ENCODE measurements around the gene PLXNA3.

The PLXNA3 gene

DNA sequence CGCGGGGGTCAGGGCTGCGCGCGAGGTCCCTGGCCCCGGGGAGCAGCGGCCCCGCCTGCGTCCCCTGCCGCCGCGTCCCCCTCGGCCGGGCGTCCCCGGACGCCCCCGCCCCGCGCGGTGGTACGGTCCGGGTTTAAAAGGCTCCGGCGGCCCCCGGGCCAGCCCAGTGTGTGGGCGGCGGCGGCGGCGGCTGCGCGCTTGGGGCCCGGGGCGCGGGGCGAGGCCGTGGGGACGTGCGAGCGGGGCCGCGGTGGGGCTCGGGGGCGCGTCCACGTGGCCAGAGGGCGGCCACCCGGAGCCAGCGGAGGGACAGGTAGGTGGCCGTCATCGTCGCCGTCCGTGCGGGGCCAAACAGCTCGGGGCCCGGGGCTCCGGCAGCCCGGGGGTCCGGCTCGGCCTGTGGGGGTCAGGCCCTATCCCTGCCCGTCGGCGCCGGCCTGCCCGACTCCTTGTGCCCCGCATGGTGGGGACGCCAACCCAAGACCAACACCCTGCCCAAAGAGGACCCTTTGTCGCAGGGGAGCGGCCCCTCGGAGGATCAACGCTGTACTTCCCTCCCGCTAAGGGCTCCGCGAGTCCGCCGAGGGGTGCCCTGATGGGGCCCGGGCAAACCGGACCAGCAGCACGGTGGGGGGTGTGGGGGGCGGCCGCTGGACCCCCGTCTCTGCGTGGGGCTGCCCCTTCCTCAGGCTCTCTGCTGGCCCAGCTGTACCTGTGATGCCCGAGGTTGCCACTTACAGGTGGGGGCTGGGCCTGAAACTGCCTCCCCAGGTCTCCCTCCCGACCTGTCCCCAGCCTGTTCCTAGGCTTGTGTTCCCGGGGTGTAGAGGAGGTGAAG, at the start of gene PLXNA3:
PLXNA3 (plus strand) TSS at position 166 of the 838 bp plus-strand sequence. CDS start 1,903 bp downstream, outside the sequence.
- peak; percentile 44 for DNase-seq

DNA sequence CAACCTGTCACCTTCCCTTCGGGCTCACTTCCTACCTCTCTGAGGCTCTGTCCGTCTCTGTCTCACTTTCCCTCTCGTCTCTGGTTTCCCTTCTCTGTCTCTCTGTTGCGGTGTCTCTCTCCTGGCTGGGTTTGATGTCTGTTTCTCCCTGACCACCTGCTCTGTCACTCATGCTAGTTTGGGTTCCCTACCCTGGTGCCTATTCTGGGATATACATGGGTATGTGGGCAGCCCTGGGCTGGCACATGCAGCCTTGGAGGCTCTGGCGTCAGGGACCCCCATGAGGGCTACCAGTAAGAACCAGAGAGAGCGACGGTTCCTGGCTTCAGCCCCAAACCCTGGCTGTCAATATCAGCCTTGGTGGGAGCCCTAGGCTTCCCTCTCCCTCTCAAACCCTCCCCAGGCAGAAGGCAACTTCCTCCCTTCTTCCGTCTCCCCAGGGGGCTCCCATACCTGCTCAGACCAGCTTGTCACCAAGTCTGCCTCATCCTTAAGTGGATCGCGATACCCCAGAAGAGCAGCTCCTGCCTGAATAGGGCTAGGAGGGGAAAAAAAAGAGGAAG, 49.3 kb upstream of the PLXNA3 start:
- no peak for DNase-seq

DNA sequence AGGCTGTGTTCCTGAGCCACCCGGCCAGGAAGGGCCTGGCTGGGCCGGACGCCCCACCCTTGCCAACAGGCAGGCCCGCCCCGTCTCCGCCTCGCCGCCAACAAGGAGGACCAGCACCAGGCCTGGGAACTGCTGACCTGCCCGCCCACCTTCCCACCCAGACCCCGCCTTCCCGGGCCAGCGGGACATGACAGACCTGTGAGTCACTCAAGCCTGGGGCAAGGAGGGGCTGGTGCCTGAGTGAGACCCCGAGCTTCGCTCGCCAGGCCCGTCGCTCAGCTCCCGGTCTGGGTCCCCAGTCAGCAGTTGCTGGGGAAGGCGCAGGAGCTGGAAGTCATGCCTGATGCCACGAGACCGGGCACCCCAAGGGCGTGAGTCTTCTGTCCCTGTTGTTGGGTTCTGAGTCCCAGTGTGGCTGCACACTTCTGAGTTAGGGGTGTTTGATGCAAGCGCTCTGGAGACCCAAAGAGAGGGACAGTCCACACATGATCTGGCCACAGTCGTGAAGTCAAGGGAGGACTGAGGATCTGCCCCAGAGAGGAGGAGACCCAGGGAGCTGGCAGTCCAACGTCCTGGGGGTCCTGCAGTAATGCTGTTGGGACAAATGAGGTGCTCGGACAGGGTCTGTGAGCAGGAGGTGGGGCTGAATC, 48.7 kb upstream of the PLXNA3 start, which contains the start of gene DNASE1L1:
DNASE1L1 (minus strand) TSS at position 33 of the 650 bp plus-strand sequence. CDS start 3,686 bp downstream, outside the sequence.
- no peak for DNase-seq

DNA sequence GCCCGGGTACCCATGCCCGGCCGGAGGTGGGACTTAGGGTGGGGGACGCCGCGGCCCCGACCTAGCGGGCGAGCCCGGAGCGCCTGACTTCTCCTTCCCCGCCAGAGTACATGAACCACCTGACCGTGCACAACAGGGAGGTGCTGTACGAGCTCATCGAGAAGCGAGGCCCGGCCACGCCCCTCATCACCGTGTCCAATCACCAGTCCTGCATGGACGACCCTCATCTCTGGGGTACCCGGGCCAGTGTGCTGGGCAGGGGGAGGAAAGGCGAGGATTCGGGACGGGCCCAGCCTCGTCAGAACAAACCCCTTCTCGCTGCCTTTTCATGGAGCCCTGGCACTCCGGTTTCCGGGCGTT, 46.1 kb upstream of the PLXNA3 start:
- DNase-seq = peak; percentile 69

DNA sequence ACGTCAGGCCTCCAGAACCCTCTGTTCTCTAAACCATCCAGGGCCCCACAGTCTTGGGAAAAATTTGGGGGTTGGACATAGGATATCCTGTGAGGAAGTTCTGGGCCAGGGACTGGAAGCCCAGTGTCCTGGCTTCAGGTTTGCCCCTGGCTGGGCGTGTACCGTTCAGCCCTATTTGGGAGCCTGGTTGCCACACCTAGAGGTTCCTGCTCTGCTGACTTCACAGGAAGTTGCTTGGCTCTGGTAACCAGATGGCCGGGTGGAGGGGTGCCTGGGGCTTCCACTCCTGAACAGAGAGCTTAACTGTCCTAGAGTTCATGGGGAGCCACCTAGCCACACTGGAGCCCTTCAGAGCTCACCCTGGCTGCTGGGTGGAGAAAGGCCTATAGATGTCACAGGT, 45.6 kb upstream of the PLXNA3 start:
- DNase-seq = no peak

DNA sequence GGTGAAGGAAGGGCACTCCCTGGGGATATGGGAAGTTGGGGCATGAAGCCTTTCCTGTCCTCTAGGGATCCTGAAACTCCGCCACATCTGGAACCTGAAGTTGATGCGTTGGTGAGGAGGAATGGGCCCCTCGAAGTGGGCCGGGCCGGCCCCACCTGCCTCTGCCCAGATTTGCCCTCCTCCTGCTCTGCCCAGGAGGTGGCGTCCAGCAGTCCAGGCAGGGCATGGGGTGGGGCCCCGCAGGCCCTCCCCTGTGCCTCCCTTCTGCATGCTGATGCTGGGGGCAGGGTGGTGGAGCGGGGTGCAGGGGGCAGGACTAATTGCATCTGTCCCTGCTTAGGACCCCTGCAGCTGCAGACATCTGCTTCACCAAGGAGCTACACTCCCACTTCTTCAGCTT, 44.9 kb upstream of the PLXNA3 start:
- no peak for DNase-seq

DNA sequence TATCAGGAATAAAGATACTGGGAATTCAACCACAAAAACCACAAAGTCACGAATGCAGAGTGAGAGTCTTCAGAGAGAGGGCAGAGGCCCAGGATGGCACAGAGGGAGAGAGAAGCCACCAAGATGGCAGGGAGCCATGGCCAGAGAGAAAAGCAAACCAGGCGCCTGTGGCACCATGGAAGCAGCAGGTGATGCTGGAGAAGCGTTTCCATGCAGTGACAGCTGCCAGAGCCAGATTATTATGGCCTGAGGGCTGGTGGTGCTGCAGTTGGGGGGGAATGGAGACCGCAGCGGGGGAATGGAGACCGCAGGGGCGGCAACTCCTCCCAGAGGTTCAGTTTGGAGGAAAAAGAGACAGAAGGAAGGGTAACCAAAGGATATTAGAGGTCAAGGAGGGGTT, 40.9 kb upstream of the PLXNA3 start:
- no peak for DNase-seq

DNA sequence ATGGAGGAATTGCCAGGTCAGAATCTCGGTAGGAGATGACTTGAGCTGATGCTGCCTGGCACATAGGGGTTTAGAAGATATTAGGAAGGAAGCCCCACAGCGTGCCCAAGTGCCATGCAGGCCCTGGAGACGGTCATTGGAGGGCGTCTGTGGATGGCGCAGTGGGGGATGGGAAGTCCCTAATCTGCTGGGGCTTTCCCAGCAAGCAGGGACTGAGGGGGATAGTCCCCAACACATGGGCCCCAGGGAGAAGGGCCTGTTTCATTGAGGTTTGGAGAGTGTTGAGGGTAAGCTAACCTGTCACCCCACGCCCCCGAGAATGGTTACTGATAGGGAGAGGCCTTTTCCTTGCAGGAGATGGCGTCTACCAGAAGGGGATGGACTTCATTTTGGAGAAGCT, 38.9 kb upstream of the PLXNA3 start:
- DNase-seq = no peak

DNA sequence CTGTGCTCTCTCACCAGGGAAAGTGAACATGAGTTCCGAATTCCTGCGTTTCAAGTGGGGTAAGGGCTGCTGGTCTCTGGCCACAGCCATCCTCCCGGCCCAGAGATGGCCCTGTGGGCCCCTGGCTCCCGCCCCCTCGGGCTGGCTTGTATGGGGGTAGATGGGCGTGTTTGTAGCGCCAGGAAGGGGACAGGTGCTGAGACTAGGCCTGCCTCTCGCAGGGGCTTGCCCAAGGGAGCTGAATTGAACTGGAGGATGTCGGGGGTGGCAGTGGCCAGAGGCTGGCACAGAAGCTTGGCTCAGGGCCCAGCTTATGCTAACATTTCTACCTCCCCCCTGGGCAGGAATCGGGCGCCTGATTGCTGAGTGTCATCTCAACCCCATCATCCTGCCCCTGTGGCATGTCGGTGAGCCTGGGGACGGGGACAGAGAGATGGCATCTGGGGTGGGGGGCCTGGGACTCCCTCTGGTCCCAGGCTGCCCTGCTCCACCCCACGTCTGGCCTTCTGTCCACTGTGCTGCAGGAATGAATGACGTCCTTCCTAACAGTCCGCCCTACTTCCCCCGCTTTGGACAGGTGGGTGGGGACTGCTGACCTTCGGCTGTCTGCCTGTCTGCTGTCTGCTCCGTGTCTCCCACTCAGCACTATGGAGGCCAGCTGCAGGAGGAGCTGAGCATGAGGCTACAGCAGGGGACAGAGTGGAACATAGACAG, 38.2 kb upstream of the PLXNA3 start:
- no peak for DNase-seq

DNA sequence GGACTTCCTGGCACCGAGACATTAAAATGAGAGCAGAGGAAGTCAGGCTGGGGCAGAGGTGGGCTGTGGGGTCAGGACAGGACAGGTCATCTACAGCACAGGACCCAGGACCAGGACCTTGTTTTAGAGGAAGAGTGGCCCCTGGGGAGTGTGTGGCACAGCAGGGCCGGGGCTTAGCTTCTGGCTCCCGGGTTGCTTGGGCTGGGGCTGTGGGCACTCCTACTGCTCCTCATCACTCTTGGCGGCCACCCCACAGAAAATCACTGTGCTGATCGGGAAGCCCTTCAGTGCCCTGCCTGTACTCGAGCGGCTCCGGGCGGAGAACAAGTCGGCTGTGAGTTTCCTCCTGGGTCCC, 37.7 kb upstream of the PLXNA3 start:
- no peak for DNase-seq

DNA sequence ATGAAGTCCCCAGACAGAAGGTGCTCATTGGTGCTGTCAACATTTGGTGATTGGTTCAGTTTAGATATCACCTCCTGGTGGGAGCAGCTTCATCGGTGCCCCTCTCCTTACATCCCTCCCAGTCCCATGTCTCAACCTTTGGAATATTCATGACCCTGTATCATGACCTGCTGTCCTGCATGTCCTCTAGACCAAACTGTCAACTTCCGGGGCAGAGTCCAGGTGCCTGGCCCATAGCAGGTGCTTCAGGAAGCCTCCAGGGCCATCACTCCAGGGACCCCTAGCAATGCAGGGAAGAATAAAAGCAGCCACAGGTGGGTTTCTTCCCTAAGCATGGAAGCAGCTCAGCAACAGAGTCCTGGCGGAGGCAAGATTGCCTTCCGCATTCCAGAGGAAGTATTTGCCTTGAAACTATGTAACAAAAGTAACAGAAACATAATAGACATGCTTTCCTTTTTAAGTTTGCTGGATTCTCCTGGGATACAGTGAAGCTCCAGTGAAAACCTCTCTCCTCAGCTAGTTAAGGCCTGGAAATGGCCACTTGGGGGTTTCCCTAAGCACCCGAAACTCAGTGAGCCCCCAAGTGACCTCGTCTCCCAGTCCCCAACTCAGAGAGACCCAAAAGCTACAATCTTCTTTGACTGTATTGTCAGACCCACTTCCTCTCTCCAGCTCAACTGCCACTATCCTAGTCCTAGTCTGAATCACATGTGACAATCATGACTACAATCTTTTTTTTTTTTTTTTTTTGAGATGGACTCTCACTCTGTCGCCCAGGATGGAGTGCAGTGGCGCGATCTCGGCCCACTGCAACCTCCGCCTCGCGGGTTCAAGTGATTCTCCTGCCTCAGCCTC, 30.9 kb upstream of the PLXNA3 start:
- DNase-seq = no peak

DNA sequence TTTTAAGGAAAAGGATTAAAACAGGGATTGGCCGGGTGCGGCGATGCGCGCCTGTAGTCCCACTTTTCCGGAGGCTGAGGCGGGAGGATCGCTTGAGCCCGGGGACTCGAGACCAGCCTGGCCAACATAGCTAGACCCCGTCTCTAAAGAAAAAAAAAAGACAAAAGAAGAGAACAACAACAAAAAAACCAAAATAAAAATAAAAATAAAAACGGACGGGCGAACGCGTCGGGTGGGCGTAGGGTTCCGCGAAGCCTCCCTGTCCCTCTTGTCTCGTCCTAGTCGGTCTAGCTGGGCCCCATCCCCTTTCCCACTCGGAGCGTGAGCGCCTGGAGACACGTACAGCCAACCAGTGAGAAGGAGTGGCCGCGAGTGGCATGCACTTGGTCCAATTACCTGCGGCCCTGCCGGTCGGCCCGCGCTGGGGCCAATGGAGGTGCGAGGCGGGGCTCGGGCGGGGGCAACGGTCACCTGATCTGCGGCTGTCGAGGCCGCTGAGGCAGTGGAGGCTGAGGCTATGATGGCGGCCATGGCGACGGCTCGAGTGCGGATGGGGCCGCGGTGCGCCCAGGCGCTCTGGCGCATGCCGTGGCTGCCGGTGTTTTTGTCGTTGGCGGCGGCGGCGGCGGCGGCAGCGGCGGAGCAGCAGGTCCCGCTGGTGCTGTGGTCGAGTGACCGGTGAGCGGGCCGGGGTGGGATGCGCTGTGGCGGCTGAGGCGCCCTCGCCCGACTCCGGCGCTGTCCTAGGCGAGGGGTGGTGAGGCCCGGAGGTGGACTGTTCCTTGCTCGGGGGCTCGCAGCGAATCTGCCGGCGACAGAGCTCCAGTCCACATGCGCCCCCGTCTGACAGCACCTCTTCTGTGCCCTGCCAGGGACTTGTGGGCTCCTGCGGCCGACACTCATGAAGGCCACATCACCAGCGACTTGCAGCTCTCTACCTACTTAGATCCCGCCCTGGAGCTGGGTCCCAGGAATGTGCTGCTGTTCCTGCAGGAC, 29.6 kb upstream of the PLXNA3 start, which contains the start of gene ATP6AP1:
ATP6AP1 (plus strand) TSS at position 502 of the 996 bp plus-strand sequence; CDS start at position 518, 16 bp downstream.
- peak; percentile 94 for DNase-seq

DNA sequence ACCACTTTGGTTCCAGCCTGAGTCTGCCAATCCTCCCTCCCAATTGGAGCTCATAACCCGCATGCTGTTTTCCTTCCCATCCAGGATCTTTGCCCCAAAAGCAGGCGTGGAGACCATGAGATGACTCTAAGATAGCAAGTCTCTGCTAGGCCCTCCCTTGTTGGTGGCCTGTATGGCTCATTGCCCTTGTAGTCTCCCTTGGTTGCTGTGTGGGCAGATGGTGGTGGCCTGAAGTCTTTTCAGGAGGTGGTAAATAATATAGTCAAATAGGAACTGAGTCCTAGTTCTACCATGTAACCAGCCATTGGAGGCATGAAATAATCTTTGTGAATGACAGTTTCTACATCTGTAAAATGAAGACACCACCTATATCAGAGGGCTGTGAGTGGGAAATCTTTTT, 28.4 kb upstream of the PLXNA3 start:
- no peak for DNase-seq

DNA sequence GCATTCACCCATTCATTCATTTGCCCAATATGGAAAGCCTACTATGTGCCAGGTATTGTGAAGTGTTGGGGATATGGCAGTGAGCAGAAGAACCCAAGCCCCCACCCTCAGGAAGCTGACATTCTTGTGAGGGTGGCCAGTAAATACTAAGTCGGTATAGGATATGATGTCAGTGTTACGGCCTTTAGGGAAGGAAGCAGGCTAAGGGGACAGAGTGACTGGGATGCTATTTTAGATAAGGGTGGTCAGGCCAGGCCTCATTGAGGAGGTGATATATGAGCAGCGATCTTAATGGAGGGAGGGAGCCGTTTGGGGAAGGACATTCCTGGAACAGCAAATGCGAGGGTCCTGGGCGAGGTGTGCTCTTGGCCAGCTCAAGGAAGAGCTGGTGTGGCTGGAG, 27.6 kb upstream of the PLXNA3 start:
- no peak for DNase-seq

DNA sequence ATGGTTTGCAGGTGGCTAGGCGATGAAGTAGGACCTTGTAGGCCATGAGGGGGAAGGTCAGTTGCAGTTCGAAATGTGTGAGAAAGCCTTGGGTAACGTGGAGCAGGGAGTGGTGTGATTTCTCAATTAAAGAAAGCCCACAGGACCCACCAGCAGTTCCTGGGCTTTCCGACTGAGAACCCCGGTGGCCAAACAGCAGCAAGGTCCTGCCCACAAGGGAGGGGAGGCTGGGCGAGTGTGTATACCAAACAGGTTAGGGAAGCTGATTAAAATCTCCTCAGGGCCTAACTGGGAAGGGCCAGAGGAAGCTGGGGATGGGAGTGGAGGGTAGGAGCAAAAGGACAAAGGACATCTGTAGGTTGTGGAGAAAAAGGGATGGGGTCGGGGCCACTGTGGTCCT, 27.2 kb upstream of the PLXNA3 start:
- no peak for DNase-seq

DNA sequence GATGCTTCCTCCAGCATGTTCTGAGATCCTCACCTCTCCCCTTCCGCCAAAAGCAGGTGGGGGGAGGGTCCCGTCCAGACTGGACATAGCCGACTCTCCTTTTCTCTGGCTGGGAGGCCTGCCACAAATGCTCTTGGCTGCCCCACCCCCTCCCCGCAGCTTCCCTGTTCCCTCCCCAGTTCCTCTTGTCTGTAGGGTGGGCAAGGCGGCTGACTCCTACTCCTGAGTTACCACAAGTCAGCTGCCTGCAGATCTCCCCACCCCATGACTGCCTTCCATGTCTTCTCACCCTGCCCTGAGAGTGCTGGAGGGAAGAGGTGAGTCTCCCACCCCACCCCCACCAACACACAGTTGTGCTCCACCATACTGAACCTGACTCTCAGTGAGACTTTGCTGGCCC, 26.7 kb upstream of the PLXNA3 start:
- DNase-seq = no peak

DNA sequence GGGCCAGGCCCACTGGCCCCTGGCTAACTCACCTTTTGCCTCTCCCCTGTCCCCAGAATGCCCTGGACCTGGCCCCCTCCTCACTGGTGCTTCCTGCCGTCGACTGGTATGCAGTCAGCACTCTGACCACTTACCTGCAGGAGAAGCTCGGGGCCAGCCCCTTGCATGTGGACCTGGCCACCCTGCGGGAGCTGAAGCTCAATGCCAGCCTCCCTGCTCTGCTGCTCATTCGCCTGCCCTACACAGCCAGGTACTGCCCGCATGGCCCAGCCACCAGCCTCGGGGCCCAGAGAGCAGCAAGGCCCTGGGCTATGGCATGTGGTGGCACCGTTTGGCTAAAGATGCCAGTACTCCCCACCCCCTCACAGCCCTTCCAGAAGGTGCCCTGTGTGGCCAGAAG, 25.9 kb upstream of the PLXNA3 start:
- no peak for DNase-seq

DNA sequence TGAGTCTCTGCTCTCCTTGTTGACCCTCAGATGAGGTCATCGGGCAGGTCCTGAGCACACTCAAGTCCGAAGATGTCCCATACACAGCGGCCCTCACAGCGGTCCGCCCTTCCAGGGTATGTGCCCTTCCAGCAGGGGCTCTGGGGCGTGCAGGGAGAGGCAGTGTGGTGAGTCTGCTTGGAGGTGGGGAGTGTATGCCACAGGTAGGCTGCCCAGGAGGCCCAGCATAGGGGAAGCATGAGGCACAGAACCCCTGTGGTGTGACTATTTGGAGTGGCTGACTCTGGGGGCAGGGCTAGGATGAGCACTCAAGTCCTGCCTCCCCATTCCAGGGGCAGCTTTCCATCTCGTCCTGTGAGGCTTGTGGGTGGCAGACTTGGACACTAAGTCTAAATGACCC, 24.5 kb upstream of the PLXNA3 start:
- DNase-seq = no peak

DNA sequence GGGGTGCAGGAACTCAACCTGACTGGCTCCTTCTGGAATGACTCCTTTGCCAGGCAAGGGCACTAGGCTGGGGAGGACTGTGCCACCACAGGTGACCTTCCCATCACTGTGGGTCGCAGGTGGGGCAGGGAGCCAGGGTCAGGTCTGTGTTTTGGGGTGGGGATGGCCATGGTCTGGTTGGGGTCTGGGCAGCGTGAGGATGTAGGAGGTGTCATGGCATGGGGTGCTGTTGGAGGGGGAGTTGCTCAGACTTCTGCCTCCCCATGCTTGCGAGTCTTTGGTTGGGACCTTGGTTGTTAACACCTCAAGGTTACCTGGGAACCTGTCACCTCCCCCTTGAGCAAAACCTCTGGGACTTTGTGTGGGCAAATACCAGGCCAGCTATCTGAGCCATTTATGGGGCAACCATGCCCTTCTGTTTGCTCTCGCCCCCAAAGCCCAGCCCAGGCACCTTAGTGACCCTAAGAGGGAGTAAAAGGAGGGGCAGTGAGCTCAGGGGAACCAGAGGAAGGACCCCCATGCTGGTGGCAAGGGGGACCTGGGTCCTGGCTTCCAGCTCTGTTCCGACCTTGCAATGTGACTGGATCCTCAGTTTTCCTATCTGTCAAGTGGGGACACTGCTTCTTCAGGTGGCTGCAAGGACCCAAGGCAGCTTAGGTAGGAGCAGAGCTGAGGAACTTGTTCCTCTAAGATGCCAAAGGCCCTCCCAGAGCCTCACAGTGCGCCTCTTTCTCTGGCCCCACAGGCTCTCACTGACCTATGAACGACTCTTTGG, 23.5 kb upstream of the PLXNA3 start:
- no peak for DNase-seq

DNA sequence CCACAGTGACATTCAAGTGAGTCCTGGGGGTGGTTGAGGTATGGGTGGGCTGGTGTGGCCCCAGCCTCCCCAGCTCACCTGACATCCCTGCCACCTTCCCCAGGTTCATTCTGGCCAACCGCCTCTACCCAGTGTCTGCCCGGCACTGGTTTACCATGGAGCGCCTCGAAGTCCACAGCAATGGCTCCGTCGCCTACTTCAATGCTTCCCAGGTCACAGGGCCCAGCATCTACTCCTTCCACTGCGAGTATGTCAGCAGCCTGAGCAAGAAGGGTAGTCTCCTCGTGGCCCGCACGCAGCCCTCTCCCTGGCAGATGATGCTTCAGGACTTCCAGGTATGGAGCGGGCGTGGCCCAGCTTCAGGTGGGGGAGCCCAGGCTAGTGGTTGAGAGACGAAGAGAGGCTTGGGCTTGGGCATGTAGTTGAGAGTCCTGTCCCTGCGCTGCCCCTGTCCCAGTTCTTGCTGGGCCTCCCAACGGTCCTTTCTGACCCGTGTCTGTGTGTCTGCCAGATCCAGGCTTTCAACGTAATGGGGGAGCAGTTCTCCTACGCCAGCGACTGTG, 22.8 kb upstream of the PLXNA3 start:
- DNase-seq = no peak
